ENCODE measurements around the gene CCNG2.

- TF ChIP-seq CTCF (IDR thresholded peaks at IDR 0.05), result no peak
- no peak for TF ChIP-seq ZFX (IDR thresholded peaks at IDR 0.05; ENCODE audit: borderline replicate concordance)
These were observed 36.0 kb downstream of the CCNG2 start for GRCh38 chr4:77193046-77193445.

Measured in 22Rv1 (cell line).